Osteoblast (primary cell): ENCODE data around the gene DDX55. TPM values are rescaled to one million over a fixed set of nuclear protein-coding genes. Genes with fewer than 3 reads are reported as not detected.

Experiments used
- DNase-seq: peaks from one replicate; pipeline ENCODE4 v3.0.0; 2011; ENCODE audit warnings: low spot score, mixed read lengths; ENCODE audit not compliant: insufficient read length; ENCODE audit errors: missing footprints
- H2AFZ ChIP-seq: 2 replicates; pipeline ENCODE4 v1.6.0; 2011; ENCODE audit warnings: mild to moderate bottlenecking, low read length
- H3K27ac ChIP-seq: 2 replicates; pipeline ENCODE4 v1.5.1; 2011; ENCODE audit warnings: mild to moderate bottlenecking, low read depth, low read length, moderate library complexity
- H3K27me3 ChIP-seq: 2 replicates; pipeline ENCODE4 v1.6.0; 2012; ENCODE audit warnings: mild to moderate bottlenecking, control low read depth, inconsistent platforms, low read length, moderate library complexity; ENCODE audit not compliant: insufficient read depth
- H3K36me3 ChIP-seq: 2 replicates; pipeline ENCODE4 v1.5.1; 2011; ENCODE audit warnings: mild to moderate bottlenecking, low read length, control low read depth, moderate library complexity; ENCODE audit not compliant: insufficient read depth
- H3K4me1 ChIP-seq: 2 replicates; pipeline ENCODE4 v1.5.1; 2011; ENCODE audit warnings: mild to moderate bottlenecking, low read length, control low read depth, moderate library complexity; ENCODE audit not compliant: insufficient read depth
- H3K4me2 ChIP-seq: 2 replicates; pipeline ENCODE4 v1.6.0; 2011; ENCODE audit warnings: mild to moderate bottlenecking, low read length; ENCODE audit not compliant: insufficient read depth
- H3K4me3 ChIP-seq: fragments of 200-600 bp; sonication (generic); 3 replicates; pipeline ENCODE4 v1.5.1; 2012; ENCODE audit warnings: mild to moderate bottlenecking, low read length, inconsistent platforms; ENCODE audit not compliant: insufficient read depth
- H3K79me2 ChIP-seq: 2 replicates; pipeline ENCODE4 v1.6.0; 2012; ENCODE audit warnings: mild to moderate bottlenecking, low read length, control low read depth, inconsistent platforms; ENCODE audit not compliant: insufficient read depth
- H3K9me3 ChIP-seq: 2 replicates; pipeline ENCODE4 v1.5.1; 2011; ENCODE audit warnings: low read depth, low read length, control low read depth
- H4K20me1 ChIP-seq: 2 replicates; pipeline ENCODE4 v1.6.0; 2012; ENCODE audit warnings: mild to moderate bottlenecking, low read length, control low read depth; ENCODE audit not compliant: insufficient read depth
- total RNA-seq: library from RNA; depleted of rRNA; stranded (reverse); fragments of >200 nt; gene quantifications from 2 replicates; pipeline ENCODE4 v1.2.3, GENCODE V29; 2012
- TF ChIP-seq, protein P1 (sequence below): IDR thresholded peaks from 2 replicates; pipeline ENCODE4 v1.5.1; 2011; ENCODE audit warnings: mild to moderate bottlenecking, low read depth, low read length, moderate library complexity; ENCODE audit errors: extremely low read depth

Gene DDX55
- total RNA-seq, 1 donor = 20.6 TPM

DNA sequence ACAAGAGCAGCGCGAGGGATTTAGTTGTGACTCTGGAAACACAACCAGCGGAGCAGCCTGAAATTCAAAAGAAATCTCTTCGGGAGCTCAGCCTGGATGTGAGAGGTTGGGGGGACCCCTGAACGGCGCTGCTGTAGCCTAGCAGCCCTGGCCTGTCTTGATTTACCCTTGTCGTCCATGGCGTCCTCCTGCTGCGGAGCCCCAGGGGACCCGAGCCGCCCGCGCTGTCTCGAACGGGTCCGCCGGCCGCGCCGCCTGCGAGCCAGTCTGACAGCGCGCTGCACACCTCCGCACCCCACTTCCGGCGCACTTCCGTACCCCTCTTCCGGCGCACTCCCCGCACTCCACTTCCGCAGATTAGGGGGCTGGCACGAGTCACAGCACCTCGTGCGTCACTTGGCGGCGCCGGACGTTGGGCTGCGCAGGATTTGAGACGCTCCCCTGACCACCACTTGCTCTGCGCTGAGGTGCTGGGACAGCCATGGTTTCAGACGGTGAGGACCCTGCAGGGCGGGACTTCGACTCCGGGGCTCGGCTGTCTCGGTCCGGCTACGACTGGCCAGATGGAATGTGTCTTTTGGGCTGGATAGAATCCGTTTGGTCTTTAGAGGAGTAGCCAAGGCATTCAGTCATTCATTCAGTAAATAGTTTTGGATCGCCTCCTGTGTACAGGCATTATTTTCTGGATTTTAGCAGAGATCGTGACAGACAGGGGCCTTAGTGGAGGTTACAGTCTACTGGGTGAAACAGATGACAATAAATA lies 31.7 kb downstream of the DDX55 start, which contains the start of the genes EIF2B1 and GTF2H3:
Gene EIF2B1, minus strand, starts transcription at position 308 of the 763 bp plus-strand sequence. Its CDS starts 129 bp downstream, at position 179.
Gene GTF2H3, plus strand, starts transcription at position 451 of the 763 bp plus-strand sequence. Its CDS starts 31 bp downstream, at position 482.
- H3K4me2 ChIP-seq = peak within 1 kb of the TSS; percentile 98
- H3K4me1 ChIP-seq = peaks cover 15% of the 10 kb centered on the region
- H3K79me2 ChIP-seq = peaks cover 53% of the 10 kb centered on the region
- no peaks in the 10 kb centered on the region for H4K20me1 ChIP-seq
- peak within 1 kb of the TSS; percentile 99 for H2AFZ ChIP-seq
- H3K4me3 ChIP-seq = peak within 1 kb of the TSS; percentile 98
- DNase-seq = peak; percentile 99
- no peaks in the 10 kb centered on the region for H3K9me3 ChIP-seq
- TF ChIP-seq, protein P1, sequence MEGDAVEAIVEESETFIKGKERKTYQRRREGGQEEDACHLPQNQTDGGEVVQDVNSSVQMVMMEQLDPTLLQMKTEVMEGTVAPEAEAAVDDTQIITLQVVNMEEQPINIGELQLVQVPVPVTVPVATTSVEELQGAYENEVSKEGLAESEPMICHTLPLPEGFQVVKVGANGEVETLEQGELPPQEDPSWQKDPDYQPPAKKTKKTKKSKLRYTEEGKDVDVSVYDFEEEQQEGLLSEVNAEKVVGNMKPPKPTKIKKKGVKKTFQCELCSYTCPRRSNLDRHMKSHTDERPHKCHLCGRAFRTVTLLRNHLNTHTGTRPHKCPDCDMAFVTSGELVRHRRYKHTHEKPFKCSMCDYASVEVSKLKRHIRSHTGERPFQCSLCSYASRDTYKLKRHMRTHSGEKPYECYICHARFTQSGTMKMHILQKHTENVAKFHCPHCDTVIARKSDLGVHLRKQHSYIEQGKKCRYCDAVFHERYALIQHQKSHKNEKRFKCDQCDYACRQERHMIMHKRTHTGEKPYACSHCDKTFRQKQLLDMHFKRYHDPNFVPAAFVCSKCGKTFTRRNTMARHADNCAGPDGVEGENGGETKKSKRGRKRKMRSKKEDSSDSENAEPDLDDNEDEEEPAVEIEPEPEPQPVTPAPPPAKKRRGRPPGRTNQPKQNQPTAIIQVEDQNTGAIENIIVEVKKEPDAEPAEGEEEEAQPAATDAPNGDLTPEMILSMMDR = no peak
- H3K36me3 ChIP-seq = peaks cover 26% of the 10 kb centered on the region
- H3K27me3 ChIP-seq = no peaks in the 10 kb centered on the region
- peak within 1 kb of the TSS; percentile 95 for H3K27ac ChIP-seq

DNA sequence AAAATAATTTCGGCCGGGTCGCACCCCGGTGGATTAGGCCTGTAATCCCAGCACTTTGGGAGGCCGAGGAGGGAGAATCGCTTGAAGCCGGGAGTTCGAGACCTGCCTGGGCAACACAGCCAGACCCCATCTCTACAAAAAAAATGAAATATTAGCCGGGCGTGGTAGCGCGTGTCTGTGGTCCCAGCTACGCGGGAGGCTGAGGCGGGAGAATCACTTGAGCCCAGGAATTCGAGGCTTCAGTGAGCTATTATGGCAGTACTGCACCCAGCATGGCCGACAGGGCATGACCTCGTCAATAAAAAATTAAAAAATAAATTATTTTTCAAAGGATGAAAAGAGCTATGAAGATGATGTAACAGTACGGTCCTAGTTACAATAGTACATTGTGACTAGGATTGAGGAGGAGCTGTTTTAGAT lies 32.3 kb downstream of the DDX55 start:
- H4K20me1 ChIP-seq = no peaks in the 10 kb centered on the region
- no peaks in the 10 kb centered on the region for H3K9me3 ChIP-seq
- TF ChIP-seq, protein P1 = no peak
- peaks cover 53% of the 10 kb centered on the region for H3K79me2 ChIP-seq
- DNase-seq = no peak
- H3K4me1 ChIP-seq = peaks cover 15% of the 10 kb centered on the region
- peak overlapping the region; percentile 95 for H3K27ac ChIP-seq
- H3K4me2 ChIP-seq = peak overlapping the region; percentile 98
- peak overlapping the region; percentile 98 for H3K4me3 ChIP-seq
- no peaks in the 10 kb centered on the region for H3K27me3 ChIP-seq
- H2AFZ ChIP-seq = peak overlapping the region; percentile 99
- peaks cover 21% of the 10 kb centered on the region for H3K36me3 ChIP-seq

DNA sequence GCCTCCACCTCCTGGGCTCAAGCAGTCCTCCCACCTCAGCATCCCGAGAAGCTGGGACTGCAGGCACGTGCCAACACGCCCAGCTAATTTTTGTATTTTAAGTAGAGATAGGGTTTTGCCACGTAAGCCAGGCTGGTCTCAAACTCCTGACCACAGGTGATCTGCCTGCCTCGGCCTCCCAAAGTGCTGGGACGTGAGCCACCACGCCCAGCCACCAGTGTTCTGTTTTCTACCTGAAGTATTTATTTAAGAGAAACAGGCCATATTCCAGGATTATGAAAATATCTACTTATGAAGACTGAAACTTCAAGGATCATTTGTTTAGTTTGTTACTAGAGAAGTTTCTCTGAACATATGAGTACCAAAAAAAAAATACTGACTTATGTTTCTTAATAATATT lies 42.0 kb downstream of the DDX55 start:
- no peaks in the 10 kb centered on the region for H3K9me3 ChIP-seq
- peaks cover 5% of the 10 kb centered on the region for H3K79me2 ChIP-seq
- H3K4me3 ChIP-seq = no peak overlapping the region
- peaks cover 44% of the 10 kb centered on the region for H3K36me3 ChIP-seq
- DNase-seq = no peak
- no peaks in the 10 kb centered on the region for H3K4me1 ChIP-seq
- H3K4me2 ChIP-seq = no peak overlapping the region
- TF ChIP-seq, protein P1 = no peak
- H3K27me3 ChIP-seq = no peaks in the 10 kb centered on the region
- H4K20me1 ChIP-seq = no peaks in the 10 kb centered on the region
- no peak overlapping the region for H3K27ac ChIP-seq
- H2AFZ ChIP-seq = no peak overlapping the region

DNA sequence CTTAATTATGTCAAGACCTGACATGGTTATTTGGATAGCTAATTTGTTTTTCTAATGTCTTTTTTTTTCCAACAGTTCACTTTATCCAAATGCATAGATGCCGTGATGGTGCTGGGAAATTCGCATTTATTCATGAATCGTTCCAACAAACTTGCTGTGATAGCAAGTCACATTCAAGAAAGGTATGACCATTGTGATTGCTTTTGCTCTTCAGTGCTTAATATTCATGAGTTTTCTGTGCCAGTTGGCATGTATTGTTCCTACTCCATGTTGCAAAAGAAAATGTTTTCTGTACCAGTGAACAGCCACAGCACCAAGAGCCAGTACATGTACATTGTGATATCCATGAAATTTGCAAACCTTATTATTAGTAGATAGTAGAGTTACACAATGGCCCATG lies 43.5 kb downstream of the DDX55 start:
- no peak overlapping the region for H3K27ac ChIP-seq
- H3K36me3 ChIP-seq = peaks cover 44% of the 10 kb centered on the region
- H4K20me1 ChIP-seq = no peaks in the 10 kb centered on the region
- no peaks in the 10 kb centered on the region for H3K27me3 ChIP-seq
- no peak for DNase-seq
- no peaks in the 10 kb centered on the region for H3K4me1 ChIP-seq
- peaks cover 2% of the 10 kb centered on the region for H3K79me2 ChIP-seq
- H3K4me3 ChIP-seq = no peak overlapping the region
- TF ChIP-seq, protein P1 = no peak
- H3K4me2 ChIP-seq = no peak overlapping the region
- no peak overlapping the region for H2AFZ ChIP-seq
- H3K9me3 ChIP-seq = no peaks in the 10 kb centered on the region
